Stromal cell of bone marrow (primary cell): ENCODE measurements around the gene LRMDA.
A peak's percentile ranks its signal among the peaks of the same experiment; 100 is the strongest.

Experiments
- DNase-seq: peaks from one replicate; pipeline ENCODE4 v3.0.0-alpha.2; 2012; ENCODE audit warnings: low read depth

Gene LRMDA

DNA sequence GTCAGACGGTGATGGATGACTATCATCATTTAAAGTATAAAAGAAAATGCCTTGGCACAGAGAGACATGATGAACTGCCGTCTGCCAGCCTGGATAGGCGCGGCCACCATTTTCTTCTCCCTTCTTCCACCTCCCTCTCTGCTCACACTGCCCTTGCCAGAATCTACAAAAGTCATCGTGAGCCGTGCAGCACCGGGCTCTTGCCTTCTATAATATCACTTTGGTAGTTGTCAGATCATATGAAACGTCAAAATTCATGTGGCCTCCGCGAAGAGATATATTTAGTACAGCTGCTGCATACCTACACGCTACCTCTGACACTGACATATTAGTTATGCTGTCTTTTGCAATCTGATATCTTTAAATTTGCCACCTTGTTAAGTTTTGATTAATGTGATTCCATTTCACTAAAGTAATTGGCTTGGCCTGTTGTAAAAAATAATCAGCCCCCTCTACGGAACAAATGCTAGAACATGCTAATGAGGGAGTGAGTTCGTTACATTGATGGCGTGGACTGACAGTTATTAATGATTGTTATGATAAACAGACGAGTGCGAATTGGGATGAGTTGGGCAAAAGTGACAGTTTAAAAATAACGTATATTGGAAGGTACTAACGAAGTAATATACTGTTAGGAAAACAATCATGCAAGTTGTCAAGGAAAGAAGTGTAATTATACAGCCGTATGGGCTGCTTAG, 214.9 kb downstream of the LRMDA start:
- no peak for DNase-seq

DNA sequence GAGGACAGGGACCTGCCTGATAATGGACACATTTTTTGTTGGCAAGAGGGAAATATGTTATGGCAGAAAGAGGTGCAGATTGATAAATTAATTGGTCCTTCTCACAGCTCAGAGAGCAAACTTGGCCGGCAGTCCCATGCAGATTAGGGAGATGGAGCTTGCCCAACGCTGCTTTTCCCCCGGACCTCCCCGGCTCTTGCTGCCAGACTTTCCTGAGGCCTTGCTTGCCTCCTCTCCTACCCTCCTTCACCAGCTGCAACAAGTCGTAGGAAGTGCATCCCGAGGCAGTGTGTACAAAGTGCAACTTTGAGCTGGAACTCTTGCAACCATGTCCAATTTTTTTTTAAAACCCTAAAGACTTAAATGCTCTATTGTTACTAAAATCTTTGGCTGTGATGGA, 215.5 kb downstream of the LRMDA start:
- no peak for DNase-seq

DNA sequence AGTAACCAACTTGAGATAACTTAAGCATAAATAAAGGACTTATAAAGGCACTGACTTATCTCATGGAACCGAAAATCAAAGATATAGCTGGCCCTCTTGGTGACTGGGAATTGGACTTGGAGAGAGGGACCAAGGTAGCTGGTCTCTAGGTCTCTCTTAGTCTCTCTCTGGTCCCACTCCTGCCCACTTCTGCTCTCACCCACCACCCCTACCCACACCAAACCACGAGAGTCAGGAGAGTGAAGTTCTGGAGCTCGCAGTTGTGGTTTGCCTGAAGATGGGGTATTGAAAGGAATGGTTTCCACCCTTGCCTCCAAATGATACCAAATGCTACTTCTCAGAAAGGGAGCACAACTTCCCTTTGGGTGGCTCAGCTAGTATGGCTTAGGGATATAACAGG, 216.3 kb downstream of the LRMDA start:
- DNase-seq, result no peak

DNA sequence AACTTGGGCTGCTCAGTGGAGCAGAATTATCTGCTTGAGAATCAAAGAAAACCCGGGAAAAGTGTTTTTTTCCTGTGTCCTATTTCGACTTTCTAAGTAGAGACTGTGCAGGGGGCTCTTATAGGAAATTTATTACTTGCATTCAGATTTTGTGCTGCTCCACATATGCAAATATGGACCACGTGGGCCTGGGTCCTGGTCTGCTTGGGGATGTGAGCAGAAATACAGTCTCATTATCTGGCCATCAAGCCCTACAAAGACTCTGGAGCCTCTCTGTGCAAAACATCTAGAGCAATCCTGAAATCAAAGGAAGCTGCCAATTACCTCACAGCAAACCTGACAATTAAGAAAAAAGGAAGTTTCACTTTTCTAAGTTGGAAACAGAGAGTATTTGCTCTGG, 216.9 kb downstream of the LRMDA start:
- no peak for DNase-seq

DNA sequence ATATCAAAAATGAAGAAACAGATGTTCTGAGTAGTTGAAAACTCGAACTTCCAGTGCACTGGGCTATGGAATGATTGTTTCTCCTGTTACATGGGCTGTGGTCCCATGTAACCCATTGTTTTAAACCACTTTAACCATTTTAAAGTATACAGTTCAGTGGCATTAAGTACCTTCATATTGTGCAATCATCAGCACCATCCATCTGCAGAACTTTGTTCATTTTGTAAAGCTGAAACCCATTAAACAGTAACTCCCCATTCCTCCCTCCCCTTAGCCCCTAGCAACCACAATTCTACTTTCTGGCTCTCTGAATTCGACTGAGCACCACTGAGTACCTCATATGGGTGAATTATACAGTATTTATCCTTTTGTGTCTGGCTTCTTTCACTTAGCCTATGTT, 217.4 kb downstream of the LRMDA start:
- no peak for DNase-seq

DNA sequence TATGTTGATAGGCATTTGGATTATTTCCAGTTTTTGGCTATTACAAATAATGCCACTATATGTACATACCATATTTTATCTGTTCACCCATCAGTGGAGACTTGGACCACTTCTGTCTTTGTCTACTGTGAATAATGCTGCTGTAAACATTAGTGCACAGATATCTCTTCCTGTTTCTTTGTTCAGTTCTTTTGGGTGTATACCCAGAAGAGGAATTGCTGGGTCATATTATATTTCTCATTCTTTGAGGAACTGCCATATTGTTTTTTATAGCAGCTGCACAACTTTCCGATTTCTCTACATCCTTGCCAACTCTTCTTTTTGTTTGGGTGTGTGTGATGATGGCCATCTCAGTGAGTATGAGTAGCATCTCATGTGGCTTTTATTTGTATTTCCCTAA, 218.0 kb downstream of the LRMDA start:
- no peak for DNase-seq

DNA sequence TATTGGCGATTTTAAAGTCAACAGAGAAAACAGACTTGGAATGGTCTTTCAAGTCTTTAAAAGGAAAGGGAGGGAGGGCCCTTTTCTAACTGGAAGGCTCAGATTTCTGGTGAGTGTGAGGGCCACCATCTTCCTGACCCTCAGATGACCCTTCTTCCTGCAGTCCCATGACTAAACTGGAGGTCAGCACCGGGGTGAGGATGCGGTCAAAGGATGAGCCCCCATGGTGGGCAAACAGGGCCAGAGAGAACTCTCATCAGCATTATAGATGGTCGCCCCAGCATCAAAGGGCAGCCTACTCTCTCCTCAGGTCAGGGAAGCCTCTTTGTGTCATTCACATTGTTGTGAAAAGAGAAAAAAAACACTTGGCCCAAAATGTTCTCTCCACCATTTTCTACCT, 219.2 kb downstream of the LRMDA start:
- DNase-seq, result no peak

DNA sequence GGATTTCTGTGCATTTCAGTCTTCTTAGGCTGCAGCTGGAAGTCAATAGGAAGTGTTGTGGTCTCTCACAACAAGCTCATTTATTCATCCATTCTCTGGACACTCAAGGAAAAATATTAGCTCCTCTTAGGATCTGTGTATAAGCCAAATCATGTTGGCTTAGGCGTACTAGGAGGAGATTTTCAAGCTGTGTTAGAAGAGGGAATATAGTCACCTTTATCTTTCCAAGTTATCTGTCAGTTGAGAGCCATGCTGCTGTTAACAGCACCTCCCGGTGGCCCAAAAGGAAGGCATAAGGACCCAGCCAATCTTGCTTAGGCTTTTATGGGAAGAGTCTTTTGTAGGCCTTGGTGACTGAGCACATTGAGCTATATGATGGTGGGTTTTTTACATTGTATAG, 220.0 kb downstream of the LRMDA start:
- no peak for DNase-seq

DNA sequence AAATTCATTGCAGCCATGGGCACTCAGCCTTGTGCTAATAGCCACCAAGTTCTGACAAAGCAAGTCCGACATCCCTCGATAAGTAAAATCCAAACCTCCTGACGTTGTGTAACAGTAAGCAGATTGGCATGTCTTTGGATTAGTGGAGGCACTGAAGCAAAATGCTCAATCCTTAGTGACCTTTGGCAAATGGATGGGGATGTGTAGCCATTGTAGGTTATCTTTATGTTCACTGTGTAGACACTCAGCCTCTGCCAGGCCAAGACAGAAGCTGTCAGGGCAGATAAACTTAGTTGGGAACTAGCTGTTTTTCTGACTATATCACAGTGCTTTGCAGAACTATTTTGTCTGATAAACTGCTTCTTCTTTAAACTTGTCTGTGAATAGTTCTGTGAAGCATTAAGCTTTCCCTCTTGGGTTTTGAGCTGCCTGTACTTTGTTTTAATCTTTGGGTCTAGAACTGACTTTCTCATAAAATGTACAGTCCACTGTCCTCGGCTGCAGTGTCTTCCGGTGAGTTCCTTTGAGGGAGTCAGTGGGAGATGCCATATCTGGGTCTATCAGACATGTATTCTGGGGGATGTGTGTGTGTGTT, 220.8 kb downstream of the LRMDA start:
- DNase-seq, result no peak

DNA sequence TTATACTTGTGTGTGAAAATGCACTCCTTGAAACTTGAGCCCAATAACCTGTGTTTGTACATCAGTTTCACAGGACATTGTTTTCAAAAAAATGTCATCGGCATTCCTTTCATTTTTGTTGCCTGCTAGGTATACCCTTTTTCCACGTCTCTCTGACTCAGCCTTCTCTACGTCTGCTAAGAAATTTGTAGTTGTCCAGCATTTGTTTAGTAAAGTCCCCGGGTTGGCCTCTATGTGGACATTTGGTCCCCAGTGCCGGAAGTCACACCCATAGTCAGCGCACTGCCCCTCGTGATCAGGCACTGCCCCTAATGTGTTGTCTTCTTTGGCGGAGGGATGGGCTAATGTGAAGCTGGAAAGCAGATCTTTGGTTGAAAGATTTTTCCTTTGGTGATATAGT, 222.3 kb downstream of the LRMDA start:
- DNase-seq, result no peak

DNA sequence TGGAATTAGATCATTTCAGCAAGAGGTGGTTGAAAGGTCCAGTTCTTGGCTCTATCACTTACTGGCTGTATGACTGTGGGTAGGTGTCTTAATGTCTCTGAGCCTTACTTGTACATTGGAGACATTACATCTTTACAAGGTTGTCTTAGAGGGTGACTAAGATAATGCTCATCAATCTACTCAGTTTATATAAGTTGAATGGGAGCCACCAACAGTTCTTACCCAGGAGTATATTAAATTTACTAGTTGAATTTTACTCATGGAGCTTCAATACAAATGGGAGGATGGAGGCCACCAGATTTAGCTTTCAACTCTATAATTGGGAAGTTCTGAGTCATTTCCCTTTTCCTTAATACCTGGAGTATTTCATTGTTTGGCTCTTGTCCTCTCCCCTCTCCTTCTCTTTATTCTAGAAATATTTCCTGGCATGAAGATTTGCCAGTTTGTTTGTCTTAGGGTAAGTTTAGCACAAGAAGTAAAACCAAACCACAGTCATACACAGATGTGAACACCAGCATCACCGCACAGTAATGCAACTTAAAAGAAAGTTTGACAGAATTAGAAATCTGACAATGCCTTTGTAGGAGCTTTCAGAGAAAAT, 222.8 kb downstream of the LRMDA start:
- no peak for DNase-seq

DNA sequence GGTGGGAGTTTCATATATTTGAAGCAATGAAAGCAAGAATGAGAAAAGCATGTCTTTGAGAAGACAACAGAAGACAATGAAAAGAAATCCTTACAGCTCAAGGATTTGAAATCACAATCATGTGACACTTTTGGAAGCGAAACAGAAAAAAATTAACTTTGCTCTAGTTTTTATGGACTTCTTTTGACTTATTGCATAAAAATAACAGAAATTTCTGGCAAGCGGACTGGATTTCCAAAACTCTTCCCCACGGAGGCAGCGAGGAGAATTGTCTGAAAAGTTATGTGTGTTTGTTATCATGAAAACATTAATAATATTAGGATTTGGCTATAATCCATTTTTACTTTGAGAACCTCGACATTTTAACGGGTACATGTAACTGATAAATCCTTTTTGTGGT, 223.3 kb downstream of the LRMDA start:
- peak; percentile 48 for DNase-seq

DNA sequence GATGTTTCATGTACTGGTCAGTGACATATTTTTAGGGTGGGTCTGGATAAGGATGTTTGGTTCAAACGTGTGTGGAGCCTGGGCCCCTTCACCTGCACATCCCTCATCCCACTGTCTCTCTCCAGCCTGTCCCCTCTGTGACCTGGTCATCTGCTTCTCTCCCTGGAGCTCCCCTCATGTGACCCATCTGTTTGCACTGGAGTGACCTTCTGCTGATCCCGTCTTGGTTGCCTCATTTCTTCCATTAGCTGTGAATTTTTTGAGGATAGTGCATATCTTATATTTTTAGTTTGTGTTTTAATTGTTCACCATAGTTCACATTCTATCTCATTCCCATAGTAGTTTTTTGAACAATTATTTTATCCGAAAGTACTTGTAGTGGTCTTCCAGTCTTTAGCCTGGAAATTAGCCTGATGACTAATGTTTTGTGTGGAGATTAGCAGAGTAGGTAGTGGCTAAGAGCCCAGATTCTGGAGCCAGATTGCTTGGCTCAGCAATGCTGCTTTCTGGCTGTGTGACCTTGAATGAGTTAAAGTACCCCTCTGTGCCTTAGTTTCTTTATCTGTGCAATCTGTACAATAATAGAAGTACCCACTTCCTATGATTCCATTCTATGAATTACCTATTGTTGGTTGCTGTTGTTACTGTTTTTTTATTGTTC, 224.5 kb downstream of the LRMDA start:
- DNase-seq, result peak; percentile 80

DNA sequence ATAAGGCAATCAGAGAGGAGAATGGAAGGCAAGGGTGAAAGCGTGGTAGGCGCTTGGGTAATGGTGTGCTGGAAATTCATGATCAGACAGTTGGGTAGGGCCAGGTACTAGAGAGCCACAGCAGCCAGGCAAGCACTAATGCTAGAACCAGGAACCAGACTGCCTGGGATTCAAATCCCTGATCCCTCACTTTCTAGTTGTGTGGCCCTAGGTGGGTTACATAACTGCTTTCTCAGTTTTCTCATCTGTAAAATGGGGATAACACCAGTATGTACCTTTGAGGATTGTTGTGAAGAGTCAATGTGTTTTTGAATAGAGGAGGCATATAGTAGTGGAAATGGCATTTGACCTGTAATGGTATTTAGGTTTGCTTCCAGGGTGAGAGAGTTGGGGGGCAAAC, 225.9 kb downstream of the LRMDA start:
- DNase-seq, result no peak

DNA sequence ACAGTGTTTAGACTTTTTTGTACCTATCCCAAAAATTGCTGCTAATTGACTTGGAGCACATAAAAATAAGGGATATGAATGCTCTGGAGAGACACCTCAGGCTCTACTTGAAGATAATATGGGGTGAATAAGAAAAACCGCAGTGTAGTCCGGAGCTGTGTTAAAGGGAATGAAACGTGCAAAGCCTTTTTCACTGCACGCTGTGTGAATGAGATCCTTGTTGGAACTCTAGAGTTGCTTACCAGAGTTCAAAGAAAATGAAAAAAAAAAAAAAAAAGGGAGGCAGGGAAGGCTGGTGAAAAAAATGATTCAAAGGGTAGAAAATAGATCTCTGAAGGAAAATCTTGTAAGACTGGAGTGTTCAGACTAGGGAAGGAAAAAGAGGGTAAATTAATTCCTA, 226.6 kb downstream of the LRMDA start:
- DNase-seq, result no peak

DNA sequence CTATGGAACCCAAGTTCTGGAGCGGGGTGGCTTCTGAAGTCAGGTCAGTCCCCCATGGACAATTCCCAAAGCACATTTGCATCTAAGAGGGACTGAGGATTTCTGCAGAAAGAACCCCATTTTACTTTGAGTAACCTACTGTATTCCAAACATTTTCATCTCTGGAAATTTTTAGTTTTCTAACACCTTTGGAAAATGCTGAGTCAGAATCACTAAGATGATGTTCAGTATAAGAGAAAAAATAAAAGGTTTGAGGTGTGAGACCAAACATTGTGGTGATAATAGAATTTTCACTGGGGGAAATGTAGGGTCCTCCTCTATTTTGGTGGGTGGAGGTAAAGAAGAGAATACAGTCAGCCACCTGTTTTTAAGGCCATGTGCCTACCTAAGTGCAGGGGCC, 227.1 kb downstream of the LRMDA start:
- no peak for DNase-seq

DNA sequence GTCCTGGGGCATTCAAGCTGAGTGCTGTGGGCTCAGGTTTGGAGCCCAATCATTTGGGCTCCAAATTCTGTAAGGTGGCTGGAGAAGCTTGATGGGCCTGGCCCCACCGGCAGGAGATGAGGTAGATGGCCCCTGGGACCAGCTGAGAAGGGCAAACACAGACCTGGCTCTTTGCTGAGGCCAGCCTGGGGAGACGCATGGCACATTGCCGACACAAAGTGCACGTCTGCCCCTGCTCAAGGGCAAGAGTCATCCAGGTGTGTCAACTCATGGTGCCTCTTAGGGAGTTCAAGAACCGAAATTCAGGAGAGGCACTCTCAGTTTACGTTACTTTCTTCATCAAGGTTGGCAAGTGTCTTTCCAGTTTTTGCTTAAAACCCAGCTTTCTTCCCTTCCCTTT, 227.5 kb downstream of the LRMDA start:
- no peak for DNase-seq

DNA sequence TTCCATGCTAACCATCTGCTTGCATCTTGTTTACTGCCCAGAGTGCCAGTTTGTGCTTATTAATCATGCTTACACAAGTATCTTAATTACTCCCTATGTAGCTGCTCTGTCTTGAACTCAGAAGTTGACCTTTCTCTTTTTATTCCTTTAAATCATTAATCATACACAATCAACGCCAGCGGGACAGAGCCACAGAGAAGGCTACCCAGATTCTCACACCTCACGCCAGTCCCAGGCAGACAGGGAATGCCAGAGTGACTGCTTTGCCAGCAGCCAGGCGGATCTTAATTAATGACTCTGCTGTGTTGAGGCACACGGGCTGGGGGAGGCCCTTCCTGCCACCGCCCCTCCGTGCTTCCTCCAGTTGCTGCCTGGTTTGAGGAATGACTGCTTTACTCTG, 229.4 kb downstream of the LRMDA start:
- DNase-seq, result no peak

DNA sequence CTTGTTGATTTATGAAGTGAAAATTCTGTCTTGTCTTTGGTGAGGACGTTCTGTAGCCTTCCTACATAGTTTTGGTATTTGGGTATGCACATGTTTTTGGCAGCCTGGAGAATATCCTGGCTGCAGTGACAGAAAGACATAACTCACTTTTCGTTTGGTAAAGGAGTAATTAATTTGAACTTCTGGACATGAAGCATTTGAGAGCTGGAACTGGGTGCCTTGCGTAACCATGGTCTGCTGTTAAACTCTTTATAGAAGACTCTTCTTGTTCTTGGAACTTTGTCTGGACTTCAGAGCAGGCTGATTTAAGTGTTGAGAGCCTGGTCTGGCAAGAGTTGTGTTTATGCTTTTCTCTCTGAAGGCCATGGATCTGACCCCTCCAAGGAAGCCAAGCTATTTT, 231.3 kb downstream of the LRMDA start:
- peak; percentile 82 for DNase-seq

DNA sequence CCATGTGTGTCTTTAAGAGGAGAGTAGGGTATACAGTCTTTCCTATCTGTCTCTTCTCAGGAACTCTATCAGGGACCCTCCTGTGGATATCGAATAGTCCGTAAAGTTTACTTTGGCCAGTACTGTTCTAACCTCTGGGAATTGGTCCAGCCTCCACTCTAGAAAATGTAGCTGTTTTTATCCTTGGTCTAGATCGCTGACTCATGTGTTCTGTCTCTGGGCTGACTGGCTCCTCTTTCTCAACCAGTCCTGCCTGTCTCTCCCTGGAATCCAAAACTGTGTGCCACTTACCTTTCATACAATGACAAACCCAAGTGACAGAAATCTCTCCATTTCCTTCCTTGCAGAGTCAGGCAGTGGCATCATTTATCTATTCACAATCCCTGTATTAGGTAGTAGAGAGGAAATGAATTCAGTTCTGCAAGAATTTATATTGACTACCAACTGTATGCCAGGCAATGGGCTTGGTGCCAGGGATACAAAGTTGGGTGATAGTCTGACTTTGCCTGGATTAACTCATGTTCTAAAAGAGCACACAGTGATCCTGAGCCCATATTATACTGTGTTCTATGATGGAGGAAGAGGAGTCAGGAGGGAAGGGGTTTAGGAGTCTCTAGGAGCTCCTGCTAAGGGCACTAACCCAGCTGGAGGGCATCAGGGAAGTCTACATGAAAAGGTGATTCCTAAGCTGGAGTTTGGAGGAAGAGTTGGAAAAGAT, 232.7 kb downstream of the LRMDA start:
- DNase-seq, result no peak

DNA sequence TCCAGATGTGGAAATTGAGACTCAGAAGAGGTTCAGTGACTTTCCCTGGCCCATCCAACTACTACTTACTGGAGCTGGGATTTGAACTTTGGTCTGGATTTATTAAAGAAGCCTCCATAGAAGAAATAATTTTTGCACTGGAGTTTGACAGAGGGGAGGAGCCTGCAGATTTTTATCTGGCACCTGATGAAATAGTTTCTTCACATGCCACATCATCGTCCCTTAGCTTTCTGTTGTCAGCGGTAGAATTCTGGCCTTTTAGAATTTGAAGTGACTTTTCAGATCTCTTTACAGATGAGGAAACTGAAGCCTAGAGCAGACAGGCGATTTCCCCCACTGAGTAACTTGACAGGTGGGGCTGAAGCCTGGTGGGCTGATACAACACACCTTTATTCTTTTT, 233.5 kb downstream of the LRMDA start:
- no peak for DNase-seq

DNA sequence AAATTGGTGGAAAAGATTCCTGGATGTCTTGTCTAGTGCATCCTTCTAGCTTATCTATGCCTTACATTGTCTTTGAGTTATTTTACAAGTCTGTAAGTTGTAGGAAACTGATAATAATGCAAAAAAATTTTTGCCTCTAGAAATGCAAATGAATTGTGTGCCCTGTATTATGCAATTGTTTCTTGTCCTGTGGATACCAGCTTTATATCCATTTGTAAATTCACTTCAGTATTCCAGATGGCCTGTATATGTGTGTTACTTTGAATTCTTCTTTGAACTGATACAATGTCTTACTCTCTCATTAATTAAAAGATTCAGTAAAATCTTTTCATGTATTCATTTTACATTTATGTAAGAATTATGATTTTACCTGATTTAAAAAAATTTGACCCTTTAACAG, 234.3 kb downstream of the LRMDA start:
- no peak for DNase-seq
